Measurements from ENCODE around the gene ALKBH4.

DNA sequence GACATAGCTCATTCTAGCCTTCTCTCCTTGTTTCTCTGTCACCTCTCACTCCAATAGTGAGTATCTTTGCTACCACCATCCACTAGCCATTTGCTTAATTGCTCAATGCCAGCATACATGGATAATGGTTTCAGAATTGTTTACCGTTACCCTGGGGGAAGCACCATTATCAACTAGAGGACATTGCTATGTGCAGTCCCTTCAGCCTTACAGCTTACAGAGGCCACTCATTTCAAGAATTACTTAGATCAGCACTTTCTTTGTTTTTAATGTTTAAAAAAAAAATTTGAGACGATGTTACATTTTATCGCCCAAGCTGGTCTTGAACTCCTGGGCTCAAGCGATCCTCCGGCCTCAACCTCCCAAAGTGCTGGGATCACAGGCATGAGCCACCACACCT, 46.1 kb downstream of the ALKBH4 start:
- TF ChIP-seq, protein P1, sequence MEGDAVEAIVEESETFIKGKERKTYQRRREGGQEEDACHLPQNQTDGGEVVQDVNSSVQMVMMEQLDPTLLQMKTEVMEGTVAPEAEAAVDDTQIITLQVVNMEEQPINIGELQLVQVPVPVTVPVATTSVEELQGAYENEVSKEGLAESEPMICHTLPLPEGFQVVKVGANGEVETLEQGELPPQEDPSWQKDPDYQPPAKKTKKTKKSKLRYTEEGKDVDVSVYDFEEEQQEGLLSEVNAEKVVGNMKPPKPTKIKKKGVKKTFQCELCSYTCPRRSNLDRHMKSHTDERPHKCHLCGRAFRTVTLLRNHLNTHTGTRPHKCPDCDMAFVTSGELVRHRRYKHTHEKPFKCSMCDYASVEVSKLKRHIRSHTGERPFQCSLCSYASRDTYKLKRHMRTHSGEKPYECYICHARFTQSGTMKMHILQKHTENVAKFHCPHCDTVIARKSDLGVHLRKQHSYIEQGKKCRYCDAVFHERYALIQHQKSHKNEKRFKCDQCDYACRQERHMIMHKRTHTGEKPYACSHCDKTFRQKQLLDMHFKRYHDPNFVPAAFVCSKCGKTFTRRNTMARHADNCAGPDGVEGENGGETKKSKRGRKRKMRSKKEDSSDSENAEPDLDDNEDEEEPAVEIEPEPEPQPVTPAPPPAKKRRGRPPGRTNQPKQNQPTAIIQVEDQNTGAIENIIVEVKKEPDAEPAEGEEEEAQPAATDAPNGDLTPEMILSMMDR (conservative IDR thresholded peaks at IDR 0.05) = no peak
- TF ChIP-seq ZFX (IDR thresholded peaks at IDR 0.05) = no peak
